ENCODE data around the gene FBXL20. TPM values are rescaled to one million over a fixed set of nuclear protein-coding genes. Genes with fewer than 3 reads are reported as not detected.

FBXL20 gene
- total RNA-seq, 1 donor from 2014 or later = 27.1 TPM

- Histone ChIP-seq H3K27ac (peak overlapping the region in 1 of 2 donors; percentile 43), H3K27me3 (no peaks in the 10 kb centered on the region), H3K36me3 (no peaks in the 10 kb centered on the region), H3K4me1 (peaks cover 6 to 15% of the 10 kb centered on the region in 2 donors), H3K9me3 (no peaks in the 10 kb centered on the region), H3K4me3 (peak overlapping the region in 1 of 2 donors; percentile 38)
- no peak for DNase-seq (ENCODE audit: low spot score in 2 of 2)
- intact Hi-C loops (cut with DNase I) = loop anchor here (5.0 kb wide), 3 partner anchors 34 to 249 kb away; partner anchors contain the start of genes ARL5C and CACNB1
- no peak for TF ChIP-seq CTCF (IDR thresholded peaks at IDR 0.05)
These were observed 170.3 kb downstream of the FBXL20 start for GRCh38 chr17:39231091-39231561.

GRCh38 chr17:39230361-39230760 lies 171.1 kb downstream of the FBXL20 start:
- H3K9me3 ChIP-seq = no peaks in the 10 kb centered on the region
- peaks cover 6 to 22% of the 10 kb centered on the region in 2 donors for H3K4me1 ChIP-seq
- H3K4me3 ChIP-seq = no peak overlapping the region
- H3K27me3 ChIP-seq = no peaks in the 10 kb centered on the region
- no peaks in the 10 kb centered on the region for H3K36me3 ChIP-seq
- no peak for DNase-seq (ENCODE audit: low spot score in 2 of 2)
- TF ChIP-seq CTCF (IDR thresholded peaks at IDR 0.05) = no peak
- intact Hi-C loops (cut with DNase I) = loop anchor here (5.0 kb wide), 3 partner anchors 33 to 248 kb away; partner anchors contain the start of genes ARL5C and CACNB1
- no peak overlapping the region for H3K27ac ChIP-seq

- H3K36me3 ChIP-seq = no peaks in the 10 kb centered on the region
- H3K27me3 ChIP-seq = no peaks in the 10 kb centered on the region
- peak overlapping the region in 1 of 2 donors; percentile 4 for H3K27ac ChIP-seq
- intact Hi-C loops (cut with DNase I) = no loop called here
- DNase-seq (ENCODE audit: low spot score in 2 of 2) = no peak
- TF ChIP-seq CTCF (IDR thresholded peaks at IDR 0.05) = no peak
- H3K9me3 ChIP-seq = no peaks in the 10 kb centered on the region
- H3K4me1 ChIP-seq = peaks cover 6 to 26% of the 10 kb centered on the region in 2 donors
- H3K4me3 ChIP-seq = no peak overlapping the region
These were observed 172.0 kb downstream of the FBXL20 start for GRCh38 chr17:39229274-39229913.

GRCh38 chr17:39227364-39227919 lies 174.0 kb downstream of the FBXL20 start:
- no peak for DNase-seq (ENCODE audit: low spot score in 2 of 2)
- no peak overlapping the region for H3K27ac ChIP-seq
- H3K4me3 ChIP-seq = no peak overlapping the region
- H3K36me3 ChIP-seq = no peaks in the 10 kb centered on the region
- H3K27me3 ChIP-seq = no peaks in the 10 kb centered on the region
- no peaks in the 10 kb centered on the region for H3K9me3 ChIP-seq
- TF ChIP-seq CTCF (IDR thresholded peaks at IDR 0.05) = no peak
- intact Hi-C loops (cut with DNase I) = no loop called here
- peaks cover 8 to 32% of the 10 kb centered on the region in 2 donors for H3K4me1 ChIP-seq

- no peaks in the 10 kb centered on the region for H3K9me3 ChIP-seq
- intact Hi-C loops (cut with DNase I) = loop anchor here (2.0 kb wide), 1 partner anchor 17 kb away; no protein-coding TSS in a partner anchor
- peak; percentile 60 to 93 for DNase-seq (ENCODE audit: low spot score in 2 of 2)
- peak overlapping the region; percentile 85 to 87 for H3K27ac ChIP-seq
- H3K36me3 ChIP-seq = no peaks in the 10 kb centered on the region
- peaks cover 13 to 30% of the 10 kb centered on the region in 2 donors for H3K4me1 ChIP-seq
- peak overlapping the region; percentile 59 to 75 for H3K4me3 ChIP-seq
- H3K27me3 ChIP-seq = no peaks in the 10 kb centered on the region
- TF ChIP-seq CTCF (IDR thresholded peaks at IDR 0.05) = no peak
These were observed 175.3 kb downstream of the FBXL20 start for GRCh38 chr17:39225959-39226683.
